ENCODE measurements around the gene ZNF326.

DNA sequence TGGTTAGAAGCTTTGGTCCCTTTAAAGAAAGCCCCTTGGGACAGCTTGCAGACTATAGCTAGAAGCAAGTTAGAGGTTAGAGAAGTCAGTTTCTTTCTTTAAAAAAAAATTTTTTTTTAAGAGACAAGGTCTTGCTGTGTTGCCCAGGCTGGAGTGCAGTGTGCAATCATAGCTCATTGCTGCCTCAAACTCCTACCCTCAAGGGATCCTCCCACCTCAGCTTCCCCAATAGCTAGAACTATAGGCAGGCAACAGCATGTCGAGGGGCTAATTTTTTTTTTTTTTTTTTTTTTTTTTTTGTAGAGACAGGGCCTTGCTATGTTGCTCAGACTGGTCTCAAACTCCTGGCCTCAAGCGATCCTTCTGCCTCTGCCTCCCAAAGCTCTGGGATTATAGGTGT is 44.2 kb upstream of the ZNF326 start:
- TF ChIP-seq, protein P1, sequence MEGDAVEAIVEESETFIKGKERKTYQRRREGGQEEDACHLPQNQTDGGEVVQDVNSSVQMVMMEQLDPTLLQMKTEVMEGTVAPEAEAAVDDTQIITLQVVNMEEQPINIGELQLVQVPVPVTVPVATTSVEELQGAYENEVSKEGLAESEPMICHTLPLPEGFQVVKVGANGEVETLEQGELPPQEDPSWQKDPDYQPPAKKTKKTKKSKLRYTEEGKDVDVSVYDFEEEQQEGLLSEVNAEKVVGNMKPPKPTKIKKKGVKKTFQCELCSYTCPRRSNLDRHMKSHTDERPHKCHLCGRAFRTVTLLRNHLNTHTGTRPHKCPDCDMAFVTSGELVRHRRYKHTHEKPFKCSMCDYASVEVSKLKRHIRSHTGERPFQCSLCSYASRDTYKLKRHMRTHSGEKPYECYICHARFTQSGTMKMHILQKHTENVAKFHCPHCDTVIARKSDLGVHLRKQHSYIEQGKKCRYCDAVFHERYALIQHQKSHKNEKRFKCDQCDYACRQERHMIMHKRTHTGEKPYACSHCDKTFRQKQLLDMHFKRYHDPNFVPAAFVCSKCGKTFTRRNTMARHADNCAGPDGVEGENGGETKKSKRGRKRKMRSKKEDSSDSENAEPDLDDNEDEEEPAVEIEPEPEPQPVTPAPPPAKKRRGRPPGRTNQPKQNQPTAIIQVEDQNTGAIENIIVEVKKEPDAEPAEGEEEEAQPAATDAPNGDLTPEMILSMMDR (IDR thresholded peaks at IDR 0.05) = no peak
- TF ChIP-seq POLR2A (IDR thresholded peaks at IDR 0.05) = no peak
